ENCODE data around the gene RANBP3.
"Not testable (repeated sequence)": the region's sequence is repeated elsewhere in the genome, so short reads cannot be mapped to it uniquely, and the experiment has no call there.

Gene RANBP3

DNA sequence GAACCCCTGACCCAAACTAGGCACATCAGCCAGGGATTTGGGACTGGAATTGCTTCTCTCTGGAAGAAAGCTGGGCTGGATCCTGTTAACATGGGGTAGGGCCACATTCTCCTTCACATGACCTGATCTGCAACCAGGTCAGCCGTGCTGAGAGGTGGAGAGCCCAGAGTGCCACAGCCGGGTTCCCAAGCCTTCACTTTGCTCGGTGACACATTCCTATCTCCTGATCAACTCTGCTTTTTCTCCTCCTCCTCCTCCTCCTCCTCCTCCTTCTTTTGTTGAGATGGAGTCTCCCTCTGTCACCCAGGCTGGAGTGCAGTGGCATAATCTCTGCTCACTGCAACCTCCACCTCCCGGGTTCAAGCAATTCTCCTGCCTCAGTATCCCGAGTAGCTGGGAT is 7.9 kb upstream of the RANBP3 start:
- DNase-seq (ENCODE audit: low spot score): not testable (repeated sequence)

DNA sequence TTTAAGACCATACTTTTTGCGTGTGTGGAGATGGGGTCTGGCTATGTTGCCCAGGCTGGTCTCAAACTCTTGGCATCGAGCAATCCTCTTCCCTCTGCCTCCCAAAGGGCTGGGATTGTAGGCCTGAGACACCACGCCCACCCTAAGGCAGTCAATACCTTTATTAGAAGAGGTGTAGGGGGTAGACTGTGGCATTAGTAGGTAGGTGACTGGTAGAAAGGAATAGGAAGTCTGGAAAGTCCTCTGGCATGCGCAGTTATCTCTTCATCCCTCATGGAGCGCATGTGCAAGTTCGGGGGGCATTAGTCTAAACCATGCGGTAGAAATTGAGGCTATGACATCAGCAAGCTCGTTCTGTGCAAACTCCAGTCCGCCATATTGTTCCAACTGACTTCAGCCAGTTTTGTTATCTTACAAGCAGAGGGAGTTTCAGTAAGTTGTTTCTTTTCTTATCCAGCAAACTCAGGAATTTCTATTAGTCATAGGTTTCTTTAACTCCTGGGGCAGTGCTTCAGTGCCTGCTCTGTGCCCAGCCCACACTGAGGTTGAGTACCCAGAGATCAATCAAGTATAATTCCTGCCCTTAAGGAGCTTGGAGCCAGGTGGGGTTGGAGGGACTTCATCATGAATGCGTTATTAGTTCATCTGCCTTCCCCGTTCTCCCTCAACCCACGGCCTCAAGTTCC is 7.3 kb upstream of the RANBP3 start:
- DNase-seq (ENCODE audit: low spot score): no peak

DNA sequence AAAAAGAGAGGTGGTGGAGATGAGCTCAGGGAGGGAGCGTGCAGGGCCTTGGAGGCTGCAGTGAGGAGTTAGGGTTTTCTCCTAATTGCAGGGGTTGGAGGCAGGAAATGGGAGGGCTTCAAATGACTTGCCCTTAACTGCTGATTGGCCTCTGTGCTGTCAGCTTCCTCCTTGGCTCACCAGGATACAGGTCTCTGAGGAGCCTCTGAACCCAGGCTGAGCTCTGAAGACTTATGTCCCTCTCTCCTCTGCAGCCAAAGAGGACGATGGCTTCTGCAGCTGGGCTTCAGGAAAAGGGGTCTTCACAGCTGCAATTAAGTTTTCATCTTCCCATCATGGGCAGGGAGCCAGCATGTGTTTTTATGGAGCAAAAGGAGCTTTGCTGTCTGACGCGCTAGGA is 6.7 kb upstream of the RANBP3 start:
- DNase-seq (ENCODE audit: low spot score): no peak

DNA sequence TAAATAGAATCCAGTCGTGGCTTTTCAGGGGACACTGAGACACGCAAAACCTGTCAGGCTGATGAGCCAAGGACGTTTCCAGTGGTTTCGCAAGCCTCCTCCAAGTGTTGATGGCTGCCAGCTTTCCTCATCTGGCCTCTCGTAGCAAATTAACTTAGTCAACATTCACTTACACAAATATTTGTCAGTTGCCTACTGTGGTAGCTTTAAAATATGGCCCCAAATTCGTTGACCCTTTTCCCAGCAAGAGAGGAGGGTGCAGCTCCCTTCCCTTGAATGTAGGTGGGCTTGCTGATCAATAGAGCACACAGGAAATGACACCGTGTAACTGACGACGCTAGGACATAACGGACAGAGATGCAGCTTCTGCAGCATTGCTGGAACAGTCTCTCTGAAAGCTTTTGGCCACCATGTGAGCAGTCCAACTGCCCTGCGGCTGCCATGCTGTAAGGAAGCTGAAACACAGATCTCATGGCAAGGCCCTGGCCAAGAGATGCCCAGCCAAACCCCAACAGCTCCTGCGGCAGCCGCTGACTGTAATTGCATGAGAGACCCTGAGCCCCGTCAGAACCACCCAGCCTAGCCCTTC is 5.5 kb upstream of the RANBP3 start:
- DNase-seq (ENCODE audit: low spot score): no peak

DNA sequence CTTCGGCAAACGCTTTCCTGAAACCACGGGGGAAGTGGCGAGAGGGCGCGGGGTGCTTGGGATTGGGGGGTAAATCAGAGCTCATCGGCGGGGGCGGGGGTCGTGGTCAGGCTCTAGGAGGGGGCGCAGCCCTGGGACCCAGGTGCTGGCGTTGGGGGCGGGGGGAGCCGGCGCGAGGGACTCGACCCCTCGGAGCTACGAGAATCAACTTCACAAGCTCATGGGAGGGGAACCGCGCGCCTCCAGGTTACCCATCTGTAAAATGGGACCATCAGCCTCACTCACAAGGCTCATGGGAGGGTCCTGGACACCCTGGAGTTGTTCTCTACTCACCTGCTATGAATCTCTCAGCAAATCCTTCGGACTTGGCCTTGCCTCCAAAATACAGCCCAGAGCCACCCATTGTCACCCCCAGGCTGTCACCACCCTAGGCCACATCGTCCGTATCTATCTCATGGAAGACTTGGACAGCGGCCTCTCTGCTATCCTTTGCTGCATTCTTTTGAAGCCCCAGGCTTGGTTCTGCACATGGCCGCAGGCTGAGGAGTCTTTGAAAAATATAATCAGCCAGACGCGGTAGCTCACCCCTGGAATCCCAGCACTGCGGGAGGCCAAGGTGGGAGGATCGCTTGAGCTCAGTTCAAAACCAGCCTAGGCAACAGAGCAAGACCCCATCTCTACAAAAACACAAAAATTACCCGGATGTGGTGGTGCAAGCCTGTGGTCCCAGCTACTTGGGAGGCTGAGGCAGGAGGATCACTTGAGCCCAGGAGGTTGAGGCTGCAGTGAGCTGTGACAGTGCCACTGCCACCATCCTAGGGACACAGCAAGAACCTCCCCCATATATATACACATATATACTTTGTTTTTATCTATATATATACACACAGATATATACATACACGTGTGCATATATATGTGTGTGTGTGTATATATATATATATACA is 939 bp upstream of the RANBP3 start:
- DNase-seq (ENCODE audit: low spot score): no peak

DNA sequence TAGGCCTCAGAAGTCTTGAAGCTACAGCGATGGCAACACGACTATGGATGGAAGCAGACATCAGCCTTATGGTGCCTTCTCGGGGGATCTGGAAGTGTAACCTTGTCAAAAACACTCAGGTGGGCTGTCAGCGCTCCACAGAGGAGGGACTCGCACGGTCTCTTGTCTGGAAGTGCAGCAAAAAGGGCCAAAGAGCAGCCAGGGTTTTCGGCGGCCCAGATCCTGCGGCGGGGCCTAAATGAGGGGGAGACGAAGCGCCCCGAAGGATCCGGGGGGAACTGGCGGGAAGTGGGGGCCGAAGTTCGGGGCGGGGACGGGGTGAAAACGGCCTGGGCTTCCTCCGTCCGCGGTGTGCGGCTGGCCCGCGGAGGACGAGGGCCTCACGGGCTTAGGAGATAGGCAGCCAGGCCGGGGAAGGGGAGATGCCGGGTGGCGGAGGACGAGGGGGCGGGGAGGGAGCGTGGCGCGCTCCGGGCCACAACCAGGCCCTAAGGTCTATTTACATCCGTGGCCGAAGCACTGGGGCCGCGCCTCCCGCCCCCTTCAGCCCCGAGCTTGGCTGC is 637 bp downstream of the RANBP3 start:
- DNase-seq (ENCODE audit: low spot score): no peak

DNA sequence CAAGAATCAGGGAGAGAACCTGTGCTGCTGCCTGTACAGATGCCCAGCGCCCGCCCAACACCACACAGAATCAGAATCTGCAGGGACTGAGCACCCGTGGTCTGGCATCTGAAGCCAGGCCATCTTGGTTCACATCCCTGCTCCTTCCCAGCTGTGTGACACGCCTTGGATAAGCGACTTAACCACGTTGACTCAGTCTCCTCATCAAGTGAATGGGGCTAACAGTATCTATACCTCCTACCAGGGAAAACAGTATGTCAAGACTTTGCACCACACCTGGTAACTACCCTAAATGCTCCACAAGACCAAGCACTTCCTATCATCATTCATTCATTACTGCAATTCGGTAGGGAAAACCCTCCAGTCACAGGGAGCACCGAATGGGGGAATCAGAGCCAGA is 1.2 kb downstream of the RANBP3 start:
- DNase-seq (ENCODE audit: low spot score): no peak

DNA sequence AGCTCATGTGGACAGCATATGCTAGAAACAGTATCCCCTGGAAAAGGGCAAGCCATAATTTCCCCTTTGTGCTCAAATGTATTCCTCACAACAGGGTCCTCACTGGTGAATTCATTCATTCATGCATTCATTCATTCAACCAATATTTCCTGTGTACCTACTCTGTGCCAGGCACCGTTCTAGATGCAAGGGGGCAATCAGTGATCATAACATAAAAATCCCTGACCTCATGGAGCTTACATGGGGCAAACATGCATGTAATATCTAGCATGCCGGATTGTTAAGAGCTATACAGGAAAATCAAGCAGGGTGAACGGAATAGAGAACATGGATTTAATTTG is 2.6 kb downstream of the RANBP3 start:
- DNase-seq (ENCODE audit: low spot score): no peak

DNA sequence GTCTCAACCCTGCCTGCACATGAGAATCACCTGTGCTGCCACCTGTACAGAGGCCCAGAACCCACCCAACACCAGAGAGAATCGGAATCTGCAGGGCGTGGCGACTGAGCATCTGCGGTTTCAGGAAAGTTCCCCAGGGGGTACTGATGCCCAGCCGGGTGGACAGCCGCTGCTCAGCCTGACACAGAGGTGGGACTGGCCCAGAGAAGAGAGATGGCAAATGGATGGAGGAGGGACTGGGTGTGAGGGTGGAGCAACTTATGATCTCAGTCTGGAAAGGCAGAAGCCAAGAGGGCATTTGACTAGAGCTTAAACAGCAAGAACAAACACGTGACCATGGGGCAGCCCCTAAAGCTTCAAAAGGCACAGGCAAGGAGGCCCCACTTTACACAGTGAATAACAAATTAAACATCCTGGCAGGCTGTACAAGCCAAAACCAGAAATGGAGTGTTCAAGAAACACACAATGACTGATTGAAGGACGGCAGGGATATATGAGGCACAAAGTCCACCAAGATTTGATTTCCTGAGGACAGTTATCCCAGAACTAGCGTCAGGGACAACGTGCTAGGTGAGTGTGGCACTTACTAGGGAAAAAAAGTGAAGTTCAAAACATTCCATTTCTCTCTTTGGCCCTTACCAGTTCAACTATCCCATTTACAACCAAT is 3.1 kb downstream of the RANBP3 start:
- peak; percentile 41 for DNase-seq (ENCODE audit: low spot score)

DNA sequence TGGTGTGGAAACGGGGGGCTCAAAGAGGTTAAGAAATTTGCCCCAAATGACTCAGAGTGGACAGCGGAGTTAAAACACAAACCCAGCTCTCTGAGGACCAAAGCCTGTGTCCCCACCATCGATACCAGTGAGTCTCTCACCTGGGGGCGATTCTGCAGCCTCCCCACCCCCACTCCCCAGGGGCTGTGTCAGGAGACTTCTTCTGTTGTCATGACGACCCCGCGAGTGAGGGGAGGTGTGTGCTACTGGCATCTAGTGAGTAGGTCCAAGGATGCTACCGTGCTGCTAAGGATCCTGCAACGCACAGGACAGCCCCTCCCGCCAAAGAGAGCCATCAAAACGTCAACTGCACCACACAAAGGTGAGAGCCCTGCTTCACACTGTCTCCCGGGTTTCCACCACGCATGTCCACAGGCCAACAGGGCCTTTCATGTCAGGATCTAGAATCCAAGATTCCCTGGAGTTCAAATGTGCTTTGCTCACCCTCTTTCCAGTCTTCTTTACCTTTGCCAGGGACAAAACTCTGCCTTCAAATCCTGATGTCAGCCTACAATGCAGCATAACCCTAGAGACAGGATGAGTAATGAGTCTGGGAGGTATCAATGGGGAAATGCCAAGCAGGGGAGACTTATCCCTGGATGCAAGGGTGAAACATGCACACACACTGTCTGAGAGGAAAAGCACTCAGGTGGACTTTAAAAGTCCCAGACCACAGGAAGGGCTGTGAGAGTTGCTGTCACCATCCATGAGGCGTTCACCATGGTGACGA is 3.9 kb downstream of the RANBP3 start:
- DNase-seq (ENCODE audit: low spot score): no peak

DNA sequence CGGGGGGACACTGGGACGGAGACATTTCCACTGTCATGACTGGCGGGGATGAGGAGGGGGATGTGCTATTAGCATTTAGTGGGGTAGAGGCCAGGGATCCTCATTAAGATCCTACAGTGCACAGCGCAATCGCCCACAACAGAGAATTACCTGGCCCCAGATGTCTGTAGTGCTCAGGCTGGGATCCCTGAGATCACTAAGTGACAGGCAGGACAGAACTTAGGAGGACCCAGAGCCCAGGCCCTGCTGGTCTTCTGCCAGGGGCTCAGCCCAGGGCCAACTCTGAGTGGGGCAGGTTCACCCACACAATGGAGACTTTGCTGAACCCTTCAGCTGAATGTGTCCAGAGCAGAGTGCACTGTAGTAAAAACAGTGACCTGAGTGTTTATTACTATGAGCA is 4.6 kb downstream of the RANBP3 start:
- DNase-seq (ENCODE audit: low spot score): no peak

DNA sequence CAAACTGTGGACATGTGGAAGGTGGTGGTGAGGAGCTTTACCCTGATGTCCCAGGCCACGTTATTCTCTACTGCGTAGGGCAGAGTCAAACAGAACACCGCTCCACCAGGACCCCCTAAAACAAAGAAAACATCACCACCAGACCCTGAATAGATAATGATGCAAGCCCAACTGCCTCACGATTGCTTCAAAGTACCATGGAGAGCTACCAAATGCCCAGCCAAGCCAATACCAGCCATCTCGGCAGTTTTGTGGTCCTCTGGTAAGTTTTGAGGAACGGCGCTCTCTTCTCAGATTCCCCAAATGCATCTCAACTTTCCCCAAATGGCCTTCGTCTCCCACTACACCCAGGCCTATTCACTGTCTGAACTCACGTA is 5.6 kb downstream of the RANBP3 start:
- DNase-seq (ENCODE audit: low spot score): no peak

DNA sequence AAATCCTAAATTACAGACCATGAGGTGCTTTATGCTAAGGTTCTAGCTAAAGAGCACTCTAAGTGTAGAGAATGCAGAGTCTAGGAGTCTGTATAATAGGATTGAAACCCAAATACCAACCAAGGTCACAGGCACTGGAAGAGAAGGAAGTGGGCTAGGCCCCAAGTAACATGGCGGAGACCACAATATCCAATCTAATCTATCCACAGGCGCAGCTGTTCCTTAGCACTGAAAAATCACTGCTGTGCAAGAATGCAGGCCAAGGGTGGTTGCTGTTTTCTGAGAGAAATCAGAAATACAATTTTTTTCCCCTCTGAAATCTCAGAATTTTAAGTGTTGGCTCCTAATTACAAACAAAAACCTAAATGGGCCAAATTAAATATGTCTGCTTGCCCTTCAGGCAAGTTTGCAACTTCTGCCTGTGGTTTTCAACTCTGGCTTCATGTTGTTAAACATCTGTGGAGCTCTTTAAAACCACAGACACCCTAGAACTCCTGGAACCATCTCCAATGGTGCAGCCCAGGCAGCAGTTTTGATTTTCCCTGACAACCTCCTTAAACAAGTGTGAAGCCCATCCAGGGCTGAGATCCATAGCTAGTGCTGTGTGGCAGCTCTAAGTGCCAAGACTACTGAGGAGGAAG is 6.1 kb downstream of the RANBP3 start:
- DNase-seq (ENCODE audit: low spot score): no peak

DNA sequence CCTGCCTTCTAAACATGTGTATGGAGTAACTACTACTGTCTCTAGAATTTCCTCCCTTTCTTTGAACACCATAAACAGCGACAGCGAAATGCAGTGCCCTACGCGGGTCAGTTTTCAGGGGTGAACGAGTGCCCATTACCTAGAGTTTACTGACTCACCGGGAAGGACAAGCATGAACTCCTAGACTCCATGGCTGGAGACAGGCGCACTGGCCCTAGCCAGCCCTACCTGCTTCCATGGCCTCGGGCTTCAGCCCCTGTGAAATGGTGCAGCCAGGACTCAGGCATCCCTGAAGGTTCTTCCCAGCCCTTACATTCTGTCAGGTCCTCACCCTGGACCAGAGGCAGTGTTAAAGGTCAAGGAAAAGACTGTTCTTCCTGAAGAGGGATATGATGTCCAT is 8.5 kb downstream of the RANBP3 start:
- DNase-seq (ENCODE audit: low spot score): no peak

DNA sequence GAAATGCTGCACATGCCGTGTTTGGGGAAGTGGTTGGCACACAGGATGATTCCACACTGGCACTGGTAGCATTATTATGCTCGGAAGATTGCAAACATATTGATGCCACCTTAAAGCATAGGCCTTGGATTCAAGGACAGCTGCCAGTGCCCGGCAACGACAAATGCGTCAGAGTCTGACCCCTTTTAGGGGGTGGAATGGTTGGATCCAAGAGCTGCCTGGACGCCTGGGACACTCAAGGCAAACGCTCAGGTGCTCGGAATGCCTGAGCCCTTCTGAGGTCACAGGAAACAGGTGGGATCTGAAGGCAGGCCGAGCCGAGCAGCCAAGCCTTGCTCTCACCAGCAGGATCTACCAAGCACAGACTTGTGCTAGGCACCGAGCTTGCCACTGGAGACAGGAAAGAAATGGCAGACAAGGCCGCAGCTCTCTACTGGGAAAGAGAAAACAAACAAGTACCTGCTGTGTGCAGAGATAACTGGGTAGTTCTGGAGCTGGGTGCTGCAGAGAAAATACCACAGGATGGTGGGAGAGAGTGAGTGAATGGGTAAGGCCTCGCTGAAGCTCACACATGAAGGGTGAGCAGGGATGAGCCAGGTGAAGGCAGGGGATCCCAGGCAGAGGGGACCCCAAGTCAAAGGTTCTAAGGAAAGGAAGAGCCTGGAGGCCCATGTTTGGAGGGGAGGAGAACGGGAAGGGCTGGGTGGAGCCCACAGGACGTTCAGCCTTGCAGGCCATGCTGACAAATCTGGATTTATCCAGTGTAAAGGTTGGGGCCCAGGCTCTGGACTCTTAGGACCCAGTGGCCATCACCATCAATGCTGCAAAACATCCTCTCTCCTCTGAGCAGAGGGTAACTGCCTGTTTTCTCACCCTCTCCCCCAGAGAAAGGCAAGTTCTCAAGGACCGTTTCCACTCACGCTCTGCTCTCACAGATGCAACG is 9.2 kb downstream of the RANBP3 start:
- no peak for DNase-seq (ENCODE audit: low spot score)

DNA sequence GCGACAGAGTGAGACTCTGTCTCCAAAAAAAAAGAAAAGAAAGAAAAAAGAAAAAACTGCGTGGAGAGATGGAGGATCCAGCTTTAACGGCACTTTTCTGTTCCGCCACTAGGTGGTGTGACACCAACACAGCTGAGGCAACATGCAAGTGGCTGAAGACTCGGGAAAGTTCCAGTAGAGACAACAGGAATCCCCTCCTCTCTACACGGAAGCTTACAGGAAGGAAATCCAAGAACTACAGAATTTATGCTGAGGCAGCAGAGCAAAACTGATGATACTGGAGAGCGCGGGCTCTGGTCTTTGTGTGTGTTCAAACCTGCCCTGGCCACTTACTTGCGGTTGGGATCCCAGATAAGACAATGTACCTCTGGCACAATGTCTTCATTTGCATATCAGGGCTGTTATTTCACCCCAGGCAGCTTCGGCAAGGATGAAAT is 9.9 kb downstream of the RANBP3 start:
- DNase-seq (ENCODE audit: low spot score): peak; percentile 68

DNA sequence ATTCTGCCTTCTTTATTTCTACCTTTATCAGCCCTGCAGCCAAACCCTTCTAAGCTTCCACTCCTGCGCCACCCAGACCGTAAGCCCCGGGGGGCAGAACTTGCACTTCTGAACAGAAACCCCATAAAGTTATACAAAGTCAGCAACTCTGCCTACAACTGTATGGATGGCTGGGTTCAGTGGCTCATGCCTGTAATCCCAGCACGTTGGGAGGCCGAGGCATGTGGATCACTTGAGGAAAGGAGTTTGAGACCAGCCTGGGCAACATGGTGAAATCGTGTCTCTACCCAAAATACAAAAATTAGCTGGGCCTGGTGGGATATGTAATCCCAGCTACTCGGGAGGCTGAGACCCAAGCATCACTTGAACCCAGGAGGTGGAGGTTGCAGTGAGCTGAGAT is 10.4 kb downstream of the RANBP3 start:
- no peak for DNase-seq (ENCODE audit: low spot score)

DNA sequence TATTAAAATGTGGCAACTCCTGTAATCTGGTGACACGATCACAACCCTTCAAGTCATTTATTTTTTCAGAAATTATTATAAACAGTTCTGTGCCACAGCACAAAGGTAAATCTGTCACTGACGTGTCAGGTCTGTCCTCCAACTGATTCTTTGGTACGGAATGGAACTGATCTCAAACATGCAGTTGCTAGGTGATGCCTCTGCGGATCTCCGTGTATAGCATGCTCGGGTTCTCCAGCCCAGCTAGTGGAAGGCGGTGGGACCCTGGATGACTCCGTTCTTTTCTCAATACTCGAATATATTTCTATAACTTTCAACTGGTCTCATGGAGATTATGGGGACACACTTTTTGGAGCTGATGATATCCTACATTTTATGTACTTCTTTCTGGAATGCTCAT is 11.0 kb downstream of the RANBP3 start:
- DNase-seq (ENCODE audit: low spot score): no peak

DNA sequence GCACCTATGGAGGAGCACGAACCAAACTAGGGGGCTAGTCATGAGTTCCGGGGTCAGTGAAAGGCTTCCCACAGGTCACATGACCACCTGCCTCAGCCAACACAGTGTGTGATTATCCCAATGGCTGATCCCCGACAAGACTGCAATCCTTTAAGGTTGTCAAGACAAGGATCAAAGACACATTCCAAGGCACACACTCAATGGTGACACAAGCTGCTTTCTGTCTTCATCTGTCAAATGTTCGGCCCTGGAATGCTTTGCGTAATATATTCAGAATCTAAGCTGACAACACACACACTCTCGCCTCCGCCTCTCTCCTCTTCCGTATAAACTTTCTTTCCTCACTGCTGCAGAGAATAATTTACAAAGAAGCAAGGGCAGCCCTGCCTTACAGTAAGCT is 11.7 kb downstream of the RANBP3 start:
- no peak for DNase-seq (ENCODE audit: low spot score)

All from CD4-positive, alpha-beta T cell treated with Interleukin-15 for 4 hours (primary cell).